GM12878 (cell line): ENCODE data around the gene C2. TPM values are rescaled to one million over a fixed set of nuclear protein-coding genes. Genes with fewer than 3 reads are reported as not detected.

Experiments
- BHLHE40 ChIP-seq, 2 experiments: fragments of 450-650 bp in 1 of 2; IDR thresholded peaks; 2 replicates each; pipeline ENCODE4 v1.6.1; 2011 to 2017; ENCODE audit warnings: low read depth in 2 of 2, borderline replicate concordance in 1 of 2, improper control_type of control experiment in 1 of 2, low read length in 1 of 2, mild to moderate bottlenecking in 1 of 2
- ESRRA ChIP-seq: IDR thresholded peaks from 2 replicates; pipeline ENCODE4 v1.6.1; 2012; ENCODE audit warnings: mild to moderate bottlenecking, low read length, improper control_type of control experiment
- IKZF1 ChIP-seq: fragments of 450-650 bp; conservative IDR thresholded peaks from 2 replicates; pipeline ENCODE4 v1.6.1; 2017; ENCODE audit warnings: antibody characterized with exemption, mild to moderate bottlenecking
- KDM1A ChIP-seq: fragments of 200-600 bp; sonication (generic); IDR thresholded peaks from 2 replicates; pipeline ENCODE4 v1.6.1; 2016; ENCODE audit warnings: borderline replicate concordance
- NR2C1 ChIP-seq: fragments of 450-650 bp; IDR thresholded peaks from 2 replicates; pipeline ENCODE4 v1.6.1; 2017; ENCODE audit warnings: antibody characterized with exemption, mild to moderate bottlenecking, moderate library complexity
- RUNX3 ChIP-seq: IDR thresholded peaks from 2 replicates; pipeline ENCODE4 v1.6.1; 2012; ENCODE audit warnings: low read length, inconsistent platforms
- SIX5 ChIP-seq: IDR thresholded peaks from 2 replicates; pipeline ENCODE4 v1.6.1; 2011; ENCODE audit warnings: mild to moderate bottlenecking, low read depth, low read length, moderate library complexity; ENCODE audit not compliant: severe bottlenecking
- STAT3 ChIP-seq: IDR thresholded peaks from 2 replicates; pipeline ENCODE4 v1.6.1; 2011; ENCODE audit warnings: low read depth, low read length, improper control_type of control experiment
- ZNF207 ChIP-seq: fragments of 450-650 bp; IDR thresholded peaks from 2 replicates; pipeline ENCODE4 v1.6.1; 2014; ENCODE audit warnings: antibody characterized with exemption, mild to moderate bottlenecking, borderline replicate concordance
- ZNF24 ChIP-seq: fragments of 450-650 bp; IDR thresholded peaks from 2 replicates; pipeline ENCODE4 v1.6.1; 2017; ENCODE audit warnings: antibody characterized with exemption, mild to moderate bottlenecking
- ZNF384 ChIP-seq: IDR thresholded peaks from 2 replicates; pipeline ENCODE4 v1.6.1; 2012; ENCODE audit warnings: low read depth, mild to moderate bottlenecking, low read length, improper control_type of control experiment, borderline replicate concordance
- polyA plus RNA-seq, 11 experiments: library from polyadenylated mRNA; depleted of rRNA in 4 of 11; unstranded in 6 of 11; stranded (reverse) in 5 of 11; fragments of >200 nt; fragmentation: Nextera tagmentation in 4 of 11; fragmentation: Illumina TruSeq in 1 of 11; extraction: Ambion mirVana in 4 of 11; extraction: Trizol in 1 of 11; gene quantifications; 1 replicate in 1 of 11; 2 replicates in 10 of 11; pipeline versions ENCODE4 v1.2.1 to v1.2.3, GENCODE V29; 2011 to 2016; ENCODE audit warnings: inconsistent platforms in 2 of 11, missing spikeins in 2 of 11, low read depth in 1 of 11
- total RNA-seq, 4 experiments: library from RNA; depleted of rRNA in 3 of 4; stranded (reverse); fragments of >200 nt in 3 of 4; fragmentation: Illumina TruSeq in 1 of 4; extraction: Trizol in 1 of 4; gene quantifications; 2 replicates each; pipeline versions ENCODE4 v1.2.1 to v1.2.3, GENCODE V29; 2013 to 2021
- TF ChIP-seq, protein P1 (sequence below): fragments of 450-650 bp; IDR thresholded peaks from 2 replicates; pipeline ENCODE4 v1.6.1; 2017; ENCODE audit warnings: low read depth, mild to moderate bottlenecking, moderate library complexity
- TF ChIP-seq, protein P2 (sequence below): IDR thresholded peaks from 2 replicates; pipeline ENCODE4 v1.6.1; 2012; ENCODE audit warnings: low read depth, low read length, improper control_type of control experiment
- TF ChIP-seq, protein P3 (sequence below): fragments of 450-650 bp; IDR thresholded peaks from 2 replicates; pipeline ENCODE4 v1.6.1; 2017; ENCODE audit warnings: mild to moderate bottlenecking
- TF ChIP-seq, protein P4 (sequence below): fragments of 450-650 bp; IDR thresholded peaks from 2 replicates; pipeline ENCODE4 v1.6.1; 2016; ENCODE audit warnings: mild to moderate bottlenecking

The C2 gene
- total and polyA plus RNA-seq, 10 of the 15 experiments (the other 5 are each of a cell fraction or from before 2014, with no cell fraction given) = 0.06 to 0.97 (median 0.21) TPM; not detected in 5

DNA sequence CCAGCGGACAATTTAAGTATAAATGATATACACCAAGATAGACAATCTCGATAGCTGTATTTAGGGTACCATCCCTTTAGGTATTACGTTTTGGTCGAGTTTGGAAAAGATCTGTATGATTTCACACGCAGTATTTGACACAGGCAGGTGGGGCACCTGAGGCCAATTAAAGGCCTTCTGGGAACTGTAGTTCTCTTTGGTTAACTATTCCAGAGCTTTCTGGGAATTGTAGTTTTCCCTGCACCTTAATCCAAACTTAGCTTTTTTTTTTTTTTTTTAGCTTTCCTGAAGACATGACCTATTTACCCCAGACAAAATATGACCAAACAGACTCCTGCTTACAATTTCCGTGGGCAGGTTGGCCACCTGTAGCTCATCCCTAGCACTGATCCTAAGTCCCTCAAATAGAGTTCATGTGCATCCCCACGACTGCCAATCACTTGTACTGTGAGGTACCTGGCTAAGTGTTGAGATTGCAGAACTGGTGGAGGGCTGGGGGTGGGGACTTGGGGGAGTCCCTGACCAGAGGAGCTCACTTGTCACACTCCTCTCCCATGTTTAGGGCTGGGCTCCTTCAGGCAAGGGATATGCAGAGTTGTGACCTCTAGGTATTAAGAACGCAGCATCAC is 29.0 kb upstream of the C2 start (continued):
- TF ChIP-seq RUNX3 (peak; percentile 32; the same call in 1 of the 2 replicates), ESRRA (no peak), ZNF24 (no peak), ZNF384 (peak; percentile 65), SIX5 (peak; percentile 96), ZNF207 (no peak), KDM1A (no peak), STAT3 (no peak), NR2C1 (peak; percentile 70), IKZF1 (peak; percentile 65; the same call in 1 of the 2 replicates), BHLHE40 (IDR thresholded peaks at IDR 0.05; ENCODE audit: borderline replicate concordance in 1 of 2, low read depth in 2 of 2, low read length in 1 of 2) (peak in 1 of 2 experiments; percentile 23; a peak in 1 of 4 replicates)
- TF ChIP-seq, protein P1, sequence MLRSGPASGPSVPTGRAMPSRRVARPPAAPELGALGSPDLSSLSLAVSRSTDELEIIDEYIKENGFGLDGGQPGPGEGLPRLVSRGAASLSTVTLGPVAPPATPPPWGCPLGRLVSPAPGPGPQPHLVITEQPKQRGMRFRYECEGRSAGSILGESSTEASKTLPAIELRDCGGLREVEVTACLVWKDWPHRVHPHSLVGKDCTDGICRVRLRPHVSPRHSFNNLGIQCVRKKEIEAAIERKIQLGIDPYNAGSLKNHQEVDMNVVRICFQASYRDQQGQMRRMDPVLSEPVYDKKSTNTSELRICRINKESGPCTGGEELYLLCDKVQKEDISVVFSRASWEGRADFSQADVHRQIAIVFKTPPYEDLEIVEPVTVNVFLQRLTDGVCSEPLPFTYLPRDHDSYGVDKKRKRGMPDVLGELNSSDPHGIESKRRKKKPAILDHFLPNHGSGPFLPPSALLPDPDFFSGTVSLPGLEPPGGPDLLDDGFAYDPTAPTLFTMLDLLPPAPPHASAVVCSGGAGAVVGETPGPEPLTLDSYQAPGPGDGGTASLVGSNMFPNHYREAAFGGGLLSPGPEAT = peak; percentile 44
- TF ChIP-seq, protein P2, sequence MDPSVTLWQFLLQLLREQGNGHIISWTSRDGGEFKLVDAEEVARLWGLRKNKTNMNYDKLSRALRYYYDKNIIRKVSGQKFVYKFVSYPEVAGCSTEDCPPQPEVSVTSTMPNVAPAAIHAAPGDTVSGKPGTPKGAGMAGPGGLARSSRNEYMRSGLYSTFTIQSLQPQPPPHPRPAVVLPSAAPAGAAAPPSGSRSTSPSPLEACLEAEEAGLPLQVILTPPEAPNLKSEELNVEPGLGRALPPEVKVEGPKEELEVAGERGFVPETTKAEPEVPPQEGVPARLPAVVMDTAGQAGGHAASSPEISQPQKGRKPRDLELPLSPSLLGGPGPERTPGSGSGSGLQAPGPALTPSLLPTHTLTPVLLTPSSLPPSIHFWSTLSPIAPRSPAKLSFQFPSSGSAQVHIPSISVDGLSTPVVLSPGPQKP = no peak
- TF ChIP-seq, protein P3, sequence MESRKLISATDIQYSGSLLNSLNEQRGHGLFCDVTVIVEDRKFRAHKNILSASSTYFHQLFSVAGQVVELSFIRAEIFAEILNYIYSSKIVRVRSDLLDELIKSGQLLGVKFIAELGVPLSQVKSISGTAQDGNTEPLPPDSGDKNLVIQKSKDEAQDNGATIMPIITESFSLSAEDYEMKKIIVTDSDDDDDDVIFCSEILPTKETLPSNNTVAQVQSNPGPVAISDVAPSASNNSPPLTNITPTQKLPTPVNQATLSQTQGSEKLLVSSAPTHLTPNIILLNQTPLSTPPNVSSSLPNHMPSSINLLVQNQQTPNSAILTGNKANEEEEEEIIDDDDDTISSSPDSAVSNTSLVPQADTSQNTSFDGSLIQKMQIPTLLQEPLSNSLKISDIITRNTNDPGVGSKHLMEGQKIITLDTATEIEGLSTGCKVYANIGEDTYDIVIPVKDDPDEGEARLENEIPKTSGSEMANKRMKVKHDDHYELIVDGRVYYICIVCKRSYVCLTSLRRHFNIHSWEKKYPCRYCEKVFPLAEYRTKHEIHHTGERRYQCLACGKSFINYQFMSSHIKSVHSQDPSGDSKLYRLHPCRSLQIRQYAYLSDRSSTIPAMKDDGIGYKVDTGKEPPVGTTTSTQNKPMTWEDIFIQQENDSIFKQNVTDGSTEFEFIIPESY = no peak
- TF ChIP-seq, protein P4, sequence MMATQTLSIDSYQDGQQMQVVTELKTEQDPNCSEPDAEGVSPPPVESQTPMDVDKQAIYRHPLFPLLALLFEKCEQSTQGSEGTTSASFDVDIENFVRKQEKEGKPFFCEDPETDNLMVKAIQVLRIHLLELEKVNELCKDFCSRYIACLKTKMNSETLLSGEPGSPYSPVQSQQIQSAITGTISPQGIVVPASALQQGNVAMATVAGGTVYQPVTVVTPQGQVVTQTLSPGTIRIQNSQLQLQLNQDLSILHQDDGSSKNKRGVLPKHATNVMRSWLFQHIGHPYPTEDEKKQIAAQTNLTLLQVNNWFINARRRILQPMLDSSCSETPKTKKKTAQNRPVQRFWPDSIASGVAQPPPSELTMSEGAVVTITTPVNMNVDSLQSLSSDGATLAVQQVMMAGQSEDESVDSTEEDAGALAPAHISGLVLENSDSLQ = peak; percentile 65
- TF ChIP-seq, all 136 proteins: peak for 17
